Measurements from ENCODE around the gene PUM2.
A peak's percentile ranks its signal among the peaks of the same experiment; 100 is the strongest.

PUM2 gene

DNA sequence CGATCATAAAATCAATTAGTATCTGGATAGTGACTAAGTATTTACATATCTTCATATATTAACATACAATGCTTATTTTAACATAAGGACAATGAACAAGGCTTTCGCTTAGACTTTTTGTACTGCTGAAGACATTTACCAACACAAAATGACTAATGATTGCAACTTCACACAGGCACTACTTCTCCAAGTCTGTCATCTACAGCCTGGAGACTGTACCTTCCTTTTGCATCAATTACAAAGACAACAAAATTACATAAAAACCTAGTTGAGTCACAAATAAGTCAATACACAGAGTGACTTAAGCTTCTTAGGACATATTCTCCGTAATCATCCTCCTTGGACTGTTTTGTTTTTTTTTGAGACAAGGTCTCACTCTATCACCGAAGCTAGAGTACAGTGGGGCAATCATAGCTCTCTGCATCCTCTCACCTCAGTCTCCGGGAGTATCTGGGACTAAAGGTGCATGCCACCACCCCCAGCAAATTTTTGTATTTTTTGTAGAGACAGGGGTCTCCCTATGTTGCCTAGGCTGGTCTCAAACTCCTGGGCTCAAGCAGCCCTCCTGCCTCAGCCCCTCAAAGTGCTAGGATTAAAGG is 15.9 kb downstream of the PUM2 start:
- ATAC-seq: no peak

DNA sequence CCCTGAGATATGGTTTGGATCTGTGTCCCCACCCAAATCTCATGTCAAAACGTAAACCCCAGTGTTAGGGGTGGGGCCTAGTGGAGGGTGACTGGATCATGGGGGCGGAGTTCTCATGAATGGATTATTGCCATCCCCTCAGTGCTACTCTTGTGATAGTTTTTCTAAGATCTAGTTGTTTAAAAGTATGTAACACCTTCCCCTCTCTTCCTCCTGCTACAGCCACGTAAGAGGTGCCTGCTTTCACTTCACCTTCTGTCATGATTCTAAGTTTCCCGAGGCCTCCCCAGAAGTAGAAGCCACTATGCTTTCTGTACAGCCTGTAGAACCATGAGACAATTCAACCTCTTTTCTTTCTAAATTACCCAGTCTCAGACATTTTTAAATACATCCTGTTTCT is 16.9 kb downstream of the PUM2 start:
- ATAC-seq: peak; percentile 45 to 46

- no peak for ATAC-seq
These were observed 20.5 kb downstream of the PUM2 start for GRCh38 chr2:20330192-20330591.

- no peak for ATAC-seq
These were observed 23.3 kb downstream of the PUM2 start for GRCh38 chr2:20327370-20327769.

DNA sequence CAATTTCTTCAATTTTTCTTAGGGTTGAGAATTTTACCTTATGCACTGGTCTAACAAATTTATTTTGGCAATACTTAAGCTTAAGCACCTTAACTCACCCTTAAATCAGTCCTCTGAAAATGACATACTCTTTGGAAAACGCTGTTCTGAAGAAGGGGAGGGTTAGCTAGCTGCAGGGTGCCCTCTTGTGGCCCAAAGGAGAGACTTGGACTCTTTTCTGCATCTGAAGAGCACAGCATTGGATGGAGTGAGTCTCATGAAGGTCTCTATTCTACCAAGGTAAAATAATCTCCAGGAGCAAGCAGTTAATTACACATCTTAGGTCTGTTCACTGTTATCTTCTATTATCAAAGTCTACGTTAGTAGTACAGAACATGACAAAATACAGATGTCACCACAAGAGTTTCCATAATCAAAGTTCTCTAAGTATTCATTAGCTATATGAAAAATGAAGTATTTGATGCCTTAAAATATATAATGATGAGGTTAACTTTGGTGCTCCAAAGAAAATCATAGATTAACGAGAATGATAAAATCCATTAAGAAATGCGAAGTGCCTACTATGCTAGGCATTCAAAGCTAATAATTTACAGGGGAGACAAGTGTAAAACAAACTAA is 24.4 kb downstream of the PUM2 start:
- peak; percentile 75 to 80 for ATAC-seq

DNA sequence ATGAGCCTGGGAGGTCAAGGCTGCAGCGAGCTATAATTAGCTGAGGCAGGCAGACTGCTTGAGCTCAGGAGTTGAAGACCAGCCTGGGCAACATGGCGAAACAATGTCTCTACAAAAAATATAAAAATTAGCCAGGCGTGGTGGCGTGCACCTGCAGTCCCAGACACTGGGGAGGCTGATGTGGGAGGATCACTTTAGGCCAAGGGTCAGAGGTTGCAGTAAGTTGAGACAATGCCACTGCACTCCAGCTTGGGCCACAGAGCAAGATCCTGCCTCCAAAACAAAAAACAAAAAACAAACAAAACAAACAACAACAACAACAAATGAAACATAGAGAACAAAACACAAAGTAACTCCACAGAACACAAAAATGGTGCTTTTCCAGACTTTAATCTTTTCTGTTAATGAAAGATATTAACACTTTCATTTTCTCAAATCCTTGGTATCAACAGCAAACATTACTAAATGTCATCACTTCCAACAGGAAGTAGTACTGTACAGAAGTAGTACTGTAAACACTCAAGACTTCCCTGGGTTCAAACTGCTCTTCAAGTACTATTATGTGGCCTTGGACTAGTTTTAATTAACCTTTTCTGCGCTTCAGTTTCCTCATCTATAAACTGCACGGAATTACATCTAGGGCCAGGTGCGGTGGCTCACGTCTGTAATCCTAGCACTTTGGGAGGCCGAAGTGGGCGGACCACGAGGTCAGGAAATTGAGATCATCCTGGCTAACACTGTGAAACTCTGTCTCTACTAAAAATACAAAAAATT is 27.9 kb downstream of the PUM2 start:
- no peak for ATAC-seq

DNA sequence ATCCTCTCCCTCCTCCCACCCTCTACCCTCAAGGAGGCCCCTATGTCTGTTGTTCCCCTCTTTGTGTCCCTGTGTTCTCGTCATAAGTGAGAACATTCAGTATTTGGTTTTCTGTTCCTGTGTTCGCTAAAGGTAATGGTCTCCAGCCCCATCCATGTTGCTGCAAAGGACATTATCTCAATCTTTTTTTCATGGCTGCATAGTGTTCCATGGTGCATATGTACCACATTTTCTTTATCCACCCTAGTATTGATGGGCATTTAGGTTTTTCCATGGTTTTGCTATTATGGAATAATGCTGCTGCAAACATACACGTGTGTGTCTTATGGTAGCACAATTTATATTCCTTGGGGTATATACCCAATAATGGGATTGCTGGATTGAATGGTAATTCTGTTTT is 33.0 kb downstream of the PUM2 start:
- no peak for ATAC-seq

DNA sequence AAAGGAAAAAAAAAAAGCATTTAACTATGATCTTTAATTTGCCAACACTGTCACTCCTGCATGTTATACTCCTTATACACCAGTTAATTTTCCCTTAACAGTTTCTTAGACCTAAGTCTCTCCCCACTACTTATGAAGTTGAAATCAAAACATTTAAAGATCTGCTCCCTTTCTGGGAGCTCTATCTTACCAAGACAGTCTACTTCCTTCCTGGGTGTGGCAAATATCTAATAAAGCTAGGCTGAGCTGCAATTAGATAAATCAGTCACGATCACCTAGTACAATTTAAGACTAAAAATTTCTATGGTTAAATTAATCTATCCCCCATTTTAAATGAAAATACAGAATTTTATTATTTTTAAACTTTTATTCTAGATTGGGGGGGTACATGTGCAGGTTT is 33.4 kb downstream of the PUM2 start:
- ATAC-seq: no peak

DNA sequence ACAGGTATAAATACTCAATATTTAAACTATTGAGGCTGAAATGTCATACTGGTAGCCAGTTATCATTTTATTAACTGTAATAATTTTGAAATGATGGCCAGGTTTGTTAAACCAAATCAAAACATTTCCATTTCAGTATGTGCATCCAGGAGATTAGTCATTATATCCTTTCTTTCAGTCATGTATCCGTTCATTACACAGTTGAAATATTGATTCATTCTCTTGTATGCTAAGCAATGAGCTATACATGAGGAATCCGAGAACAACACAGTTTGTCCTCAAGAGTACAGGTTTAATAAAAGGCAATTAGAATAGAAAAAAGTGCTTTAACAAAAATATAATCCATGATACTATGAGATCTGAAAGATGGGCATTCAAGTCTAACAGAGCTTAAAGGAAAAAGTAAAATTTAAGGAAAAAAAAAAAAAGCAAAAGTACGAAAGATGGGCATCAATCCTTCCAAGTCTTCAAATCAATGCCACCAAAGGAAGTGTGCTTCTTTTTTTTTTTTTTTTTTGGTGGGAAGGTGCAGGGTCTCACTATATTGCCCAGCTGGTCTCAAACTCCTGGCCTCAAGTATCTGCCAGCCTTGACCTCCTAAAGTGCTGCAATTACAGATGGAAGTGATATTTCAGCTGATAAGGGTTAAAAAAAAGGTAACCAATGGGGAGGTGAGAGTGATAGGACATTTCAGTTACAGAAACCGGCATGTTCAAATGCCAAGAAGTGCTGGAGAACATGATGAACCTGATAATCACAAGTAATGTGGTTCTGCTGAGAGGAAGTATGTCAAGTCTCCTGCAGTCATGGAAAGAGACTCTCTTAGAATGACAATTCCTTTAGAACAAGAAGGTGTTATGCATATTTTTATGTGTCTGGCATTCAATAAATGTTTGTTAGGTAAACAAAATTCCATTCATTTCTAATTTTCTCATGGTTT is 35.8 kb downstream of the PUM2 start:
- ATAC-seq: no peak

- ATAC-seq: peak in 1 of 2 donors; percentile 13
These were observed 37.0 kb downstream of the PUM2 start for GRCh38 chr2:20313659-20314058.

GRCh38 chr2:20309001-20309400 is 41.6 kb downstream of the PUM2 start:
- ATAC-seq: no peak

DNA sequence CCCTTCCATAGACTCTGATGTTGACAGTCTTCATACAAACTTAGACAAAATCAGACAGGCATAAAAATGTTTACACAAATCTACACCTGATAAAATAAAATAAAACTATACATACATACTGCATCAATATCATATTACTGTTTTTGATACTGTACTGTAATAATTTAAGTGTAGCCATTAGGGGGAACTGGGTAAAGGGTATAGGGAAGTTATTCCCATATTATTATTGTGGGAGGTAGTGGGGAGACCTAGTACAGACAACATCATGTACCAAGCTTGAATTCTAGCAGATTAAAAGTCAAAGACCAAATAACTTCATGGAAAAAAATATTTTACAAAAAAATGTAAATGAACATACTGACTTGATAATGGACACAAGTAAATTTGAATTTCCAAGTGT is 43.3 kb downstream of the PUM2 start:
- no peak for ATAC-seq

- no peak for ATAC-seq
These were observed 46.2 kb downstream of the PUM2 start for GRCh38 chr2:20304411-20304810.

- no peak for ATAC-seq
These were observed 46.7 kb downstream of the PUM2 start for GRCh38 chr2:20303966-20304365.

DNA sequence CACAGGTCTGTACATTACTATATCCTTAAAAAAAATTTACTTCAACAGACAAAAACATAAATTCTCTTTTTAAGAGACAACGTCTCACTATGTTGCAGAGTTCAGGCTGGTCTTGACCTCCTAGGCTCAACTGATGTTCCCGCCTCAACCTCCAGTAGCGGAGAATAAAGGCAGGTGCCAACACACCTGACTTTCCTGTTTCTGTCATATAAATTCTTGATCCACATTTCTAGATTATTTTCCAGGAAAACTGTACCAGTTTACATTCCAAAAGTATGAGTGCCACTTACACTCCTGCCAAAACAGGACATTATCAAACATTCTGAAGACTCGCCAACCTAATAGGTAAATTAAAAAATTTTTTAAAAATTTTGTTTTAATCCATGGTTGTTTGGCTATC is 48.6 kb downstream of the PUM2 start:
- ATAC-seq: no peak

- ATAC-seq: no peak
These were observed 50.0 kb downstream of the PUM2 start for GRCh38 chr2:20300656-20301055.

DNA sequence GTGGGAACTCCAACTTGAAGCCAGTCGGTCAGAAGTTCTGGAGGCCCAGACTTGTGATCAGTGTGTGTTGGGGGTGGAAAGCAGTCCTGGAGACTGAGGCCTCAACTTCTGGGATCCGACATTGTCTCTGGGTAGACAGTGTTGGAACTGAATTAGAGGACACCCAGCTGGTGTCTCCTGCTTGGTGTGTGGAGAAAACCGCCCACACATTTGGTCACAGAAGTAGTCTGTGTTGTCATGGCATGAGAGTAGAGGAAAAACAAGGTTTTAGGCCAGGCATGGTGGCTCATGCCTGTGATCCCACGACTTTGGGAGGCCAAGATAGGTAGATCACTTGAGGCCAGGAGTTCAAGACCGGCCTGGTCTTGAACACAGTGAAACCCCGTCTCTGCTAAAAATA is 51.5 kb downstream of the PUM2 start:
- no peak for ATAC-seq

DNA sequence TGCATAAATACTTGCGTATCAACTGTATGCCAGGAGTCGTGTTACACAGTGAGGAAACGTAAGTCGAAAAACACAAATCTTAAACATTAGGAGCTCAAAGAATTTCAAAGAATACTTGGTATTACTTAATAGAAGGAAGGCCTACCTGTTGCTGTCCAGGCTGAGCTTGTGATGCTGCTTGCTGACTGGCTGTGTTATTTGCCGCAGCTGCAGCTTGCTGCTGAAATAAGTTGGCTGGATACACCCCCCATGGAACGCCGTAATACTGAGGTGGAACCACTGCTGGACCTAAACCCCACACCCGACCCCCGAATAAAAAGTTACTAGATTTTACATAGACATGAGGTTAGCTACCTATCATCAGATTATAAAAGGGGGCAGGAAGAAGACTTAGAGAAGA is 56.4 kb downstream of the PUM2 start:
- no peak for ATAC-seq

GRCh38 chr2:20292984-20293383 is 57.7 kb downstream of the PUM2 start:
- no peak for ATAC-seq

GRCh38 chr2:20291846-20292408 is 58.7 kb downstream of the PUM2 start:
- ATAC-seq: no peak

- peak; percentile 58 to 71 for ATAC-seq
These were observed 59.5 kb downstream of the PUM2 start for GRCh38 chr2:20291106-20291564.

DNA sequence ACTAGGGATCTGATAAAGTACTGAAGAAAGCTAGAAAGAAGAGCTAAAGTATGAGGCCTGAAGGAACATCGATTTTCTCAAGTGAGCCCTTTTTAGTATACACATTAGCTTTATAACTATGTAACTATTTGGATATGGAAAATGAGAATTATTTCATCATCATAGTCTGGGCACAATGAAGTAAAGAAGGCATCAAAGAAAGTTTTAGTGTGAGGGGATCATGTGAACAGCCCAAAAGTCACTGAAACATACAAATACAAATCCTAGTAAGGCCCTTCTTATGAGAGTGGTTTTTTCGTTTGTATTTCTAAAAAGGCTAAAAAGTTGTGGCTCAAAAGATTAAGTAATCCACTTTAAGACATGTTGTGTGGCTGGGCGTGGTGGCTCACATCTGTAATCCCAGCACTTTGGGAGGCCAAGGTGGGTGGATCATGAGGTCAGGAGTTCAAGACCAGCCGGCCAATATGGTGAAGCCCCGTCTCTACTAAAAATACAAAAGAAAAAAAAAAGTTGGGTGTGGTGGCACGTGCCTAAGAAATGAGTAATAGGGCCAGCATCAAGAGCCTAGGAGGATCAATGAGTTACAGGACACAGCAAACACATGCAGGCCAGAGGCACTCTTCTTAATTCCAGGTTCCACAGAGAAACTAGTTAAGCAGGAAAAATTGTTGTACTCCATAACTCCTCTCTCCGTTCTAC is 61.9 kb downstream of the PUM2 start:
- no peak for ATAC-seq
